ENCODE results near the gene STARD10. TPM values are rescaled to one million over a fixed set of nuclear protein-coding genes. Genes with fewer than 3 reads are reported as not detected.

Gene STARD10
- total RNA-seq, 1 experiment from 2014 or later: 58.4 TPM

GRCh38 chr11:72716788-72717435 is 76.9 kb downstream of the STARD10 start:
- Histone ChIP-seq H3K36me3 (ENCODE audit: control insufficient read depth in 1 of 2, insufficient read depth in 2 of 2, low read length in 2 of 2) (no peaks in the 10 kb centered on the region; a peak in 1 of 4 replicates), H3K27me3 (ENCODE audit: insufficient read depth, low read length) (no peaks in the 10 kb centered on the region), H3K4me1 (ENCODE audit: control insufficient read depth in 1 of 2, insufficient read depth in 2 of 2, low read length in 2 of 2) (peaks cover 4 to 10% of the 10 kb centered on the region in 2 experiments; a peak in 3 of 4 replicates), H3K9me2 (ENCODE audit: insufficient read depth) (no peaks in the 10 kb centered on the region), H4K20me1 (ENCODE audit: insufficient read depth) (no peaks in the 10 kb centered on the region), H3K9ac (ENCODE audit: low read length) (no peak overlapping the region), H2AFZ (ENCODE audit: low read depth, low read length, poor library complexity, severe bottlenecking) (no peak overlapping the region), H3K9me3 (ENCODE audit: control insufficient read depth in 1 of 2, insufficient read depth in 1 of 2, low read depth in 1 of 2, low read length in 2 of 2) (no peaks in the 10 kb centered on the region), H3K4me3 (replicated peaks in 1 of 2; ENCODE audit: low read depth in 1 of 2, low read length in 2 of 2) (no peak overlapping the region), H3K27ac (ENCODE audit: low read depth, low read length) (no peak overlapping the region), H3K4me2 (ENCODE audit: low read length) (no peak overlapping the region), H3K79me2 (ENCODE audit: insufficient read depth, low read length) (peaks cover 23% of the 10 kb centered on the region)
- ChIA-PET CTCF (interaction anchor here (1.3 kb wide), 1 partner anchor 9 kb away, joined by 3 read pairs; no protein-coding TSS in a partner anchor), RAD21 (ENCODE audit: low non-redundant PET in 1 of 2, low total read pairs in 2 of 2, uncharacterized antibody in 2 of 2, unreplicated experiment in 2 of 2) (interaction anchor here in 1 of 2 experiments (1.3 kb wide), 1 partner anchor 461 kb away, joined by 3 read pairs; no protein-coding TSS in a partner anchor), POLR2A (no interaction called here)
- no peak for ATAC-seq
- no peak for DNase-seq (ENCODE audit: low read depth, low spot score)
- BruUV-seq (replicated peaks): no TSS peak
- intact Hi-C loops (cut with micrococcal nuclease): no loop called here
- TF ChIP-seq, protein P1, sequence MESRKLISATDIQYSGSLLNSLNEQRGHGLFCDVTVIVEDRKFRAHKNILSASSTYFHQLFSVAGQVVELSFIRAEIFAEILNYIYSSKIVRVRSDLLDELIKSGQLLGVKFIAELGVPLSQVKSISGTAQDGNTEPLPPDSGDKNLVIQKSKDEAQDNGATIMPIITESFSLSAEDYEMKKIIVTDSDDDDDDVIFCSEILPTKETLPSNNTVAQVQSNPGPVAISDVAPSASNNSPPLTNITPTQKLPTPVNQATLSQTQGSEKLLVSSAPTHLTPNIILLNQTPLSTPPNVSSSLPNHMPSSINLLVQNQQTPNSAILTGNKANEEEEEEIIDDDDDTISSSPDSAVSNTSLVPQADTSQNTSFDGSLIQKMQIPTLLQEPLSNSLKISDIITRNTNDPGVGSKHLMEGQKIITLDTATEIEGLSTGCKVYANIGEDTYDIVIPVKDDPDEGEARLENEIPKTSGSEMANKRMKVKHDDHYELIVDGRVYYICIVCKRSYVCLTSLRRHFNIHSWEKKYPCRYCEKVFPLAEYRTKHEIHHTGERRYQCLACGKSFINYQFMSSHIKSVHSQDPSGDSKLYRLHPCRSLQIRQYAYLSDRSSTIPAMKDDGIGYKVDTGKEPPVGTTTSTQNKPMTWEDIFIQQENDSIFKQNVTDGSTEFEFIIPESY (IDR thresholded peaks at IDR 0.05; ENCODE audit: extremely low read depth, insufficient replicate concordance, low read length): no peak
- TF ChIP-seq FOSL1 (IDR thresholded peaks at IDR 0.05; ENCODE audit: low read depth) (no peak), RAD21 (IDR thresholded peaks at IDR 0.05; ENCODE audit: low read depth) (no peak), CBX3 (IDR thresholded peaks at IDR 0.05; ENCODE audit: low read depth) (no peak), MAX (IDR thresholded peaks at IDR 0.05) (no peak), CEBPB (IDR thresholded peaks at IDR 0.05; ENCODE audit: low read depth) (no peak), ATF3 (IDR thresholded peaks at IDR 0.05) (no peak), EZH2 (IDR thresholded peaks at IDR 0.05) (no peak), JUND (IDR thresholded peaks at IDR 0.05) (no peak), YY1 (IDR thresholded peaks at IDR 0.05; ENCODE audit: extremely low read depth, insufficient replicate concordance, low read depth, low read length) (no peak)
- TF ChIP-seq, protein P2, sequence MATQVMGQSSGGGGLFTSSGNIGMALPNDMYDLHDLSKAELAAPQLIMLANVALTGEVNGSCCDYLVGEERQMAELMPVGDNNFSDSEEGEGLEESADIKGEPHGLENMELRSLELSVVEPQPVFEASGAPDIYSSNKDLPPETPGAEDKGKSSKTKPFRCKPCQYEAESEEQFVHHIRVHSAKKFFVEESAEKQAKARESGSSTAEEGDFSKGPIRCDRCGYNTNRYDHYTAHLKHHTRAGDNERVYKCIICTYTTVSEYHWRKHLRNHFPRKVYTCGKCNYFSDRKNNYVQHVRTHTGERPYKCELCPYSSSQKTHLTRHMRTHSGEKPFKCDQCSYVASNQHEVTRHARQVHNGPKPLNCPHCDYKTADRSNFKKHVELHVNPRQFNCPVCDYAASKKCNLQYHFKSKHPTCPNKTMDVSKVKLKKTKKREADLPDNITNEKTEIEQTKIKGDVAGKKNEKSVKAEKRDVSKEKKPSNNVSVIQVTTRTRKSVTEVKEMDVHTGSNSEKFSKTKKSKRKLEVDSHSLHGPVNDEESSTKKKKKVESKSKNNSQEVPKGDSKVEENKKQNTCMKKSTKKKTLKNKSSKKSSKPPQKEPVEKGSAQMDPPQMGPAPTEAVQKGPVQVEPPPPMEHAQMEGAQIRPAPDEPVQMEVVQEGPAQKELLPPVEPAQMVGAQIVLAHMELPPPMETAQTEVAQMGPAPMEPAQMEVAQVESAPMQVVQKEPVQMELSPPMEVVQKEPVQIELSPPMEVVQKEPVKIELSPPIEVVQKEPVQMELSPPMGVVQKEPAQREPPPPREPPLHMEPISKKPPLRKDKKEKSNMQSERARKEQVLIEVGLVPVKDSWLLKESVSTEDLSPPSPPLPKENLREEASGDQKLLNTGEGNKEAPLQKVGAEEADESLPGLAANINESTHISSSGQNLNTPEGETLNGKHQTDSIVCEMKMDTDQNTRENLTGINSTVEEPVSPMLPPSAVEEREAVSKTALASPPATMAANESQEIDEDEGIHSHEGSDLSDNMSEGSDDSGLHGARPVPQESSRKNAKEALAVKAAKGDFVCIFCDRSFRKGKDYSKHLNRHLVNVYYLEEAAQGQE (IDR thresholded peaks at IDR 0.05; ENCODE audit: low read depth): no peak

Measured in HCT116 (cell line).